Neural cell (in vitro differentiated cells): ENCODE data around the gene EVPL. TPM values are rescaled to one million over a fixed set of nuclear protein-coding genes. Genes with fewer than 3 reads are reported as not detected.

Experiments
- H2AFZ ChIP-seq: fragments of 200-600, 300-800 bp; sonication (generic), shearing (Covaris generic); 2 replicates; pipeline ENCODE4 v1.6.0; 2014; ENCODE audit warnings: low read depth, mild to moderate bottlenecking, antibody characterized with exemption, low read length, moderate library complexity
- H3F3A ChIP-seq: fragments of 200-600 bp; shearing (Covaris generic); 2 replicates; pipeline ENCODE4 v1.6.1; 2016; ENCODE audit warnings: mild to moderate bottlenecking, moderate library complexity, mixed read lengths, antibody characterized with exemption, low read length; ENCODE audit not compliant: insufficient read depth, poor library complexity, severe bottlenecking
- H3K27ac ChIP-seq: fragments of 200-600, 300-800 bp; sonication (generic), shearing (Covaris generic); 2 replicates; pipeline ENCODE4 v1.5.1; 2014; ENCODE audit warnings: mild to moderate bottlenecking, low read length, moderate library complexity
- H3K27me3 ChIP-seq: fragments of 300-800, 200-600 bp; sonication (generic), shearing (Covaris generic); 2 replicates; pipeline ENCODE4 v1.6.0; 2014; ENCODE audit warnings: mild to moderate bottlenecking, low read depth, low read length, moderate library complexity; ENCODE audit not compliant: insufficient read depth
- H3K36me3 ChIP-seq: fragments of 300-800, 200-600 bp; sonication (generic), shearing (Covaris generic); 2 replicates; pipeline ENCODE4 v1.5.1; 2014; ENCODE audit warnings: mild to moderate bottlenecking, antibody characterized with exemption, low read length, moderate library complexity; ENCODE audit not compliant: insufficient read depth
- H3K4me2 ChIP-seq: fragments of 300-800, 200-600 bp; sonication (generic), shearing (Covaris generic); 2 replicates; pipeline ENCODE4 v1.6.0; 2014; ENCODE audit warnings: mild to moderate bottlenecking, low read length
- H3K4me3 ChIP-seq: fragments of 300-800, 200-600 bp; sonication (generic), shearing (Covaris generic); 2 replicates; pipeline ENCODE4 v1.5.1; 2014; ENCODE audit warnings: mild to moderate bottlenecking, low read length, moderate library complexity
- H3K79me2 ChIP-seq: fragments of 200-600 bp; shearing (Covaris generic); replicated peaks from 2 replicates; pipeline ENCODE4 v1.6.0; 2014; ENCODE audit warnings: mild to moderate bottlenecking, low read length, moderate library complexity; ENCODE audit not compliant: insufficient read depth
- H3K9ac ChIP-seq: fragments of 300-800, 200-600 bp; sonication (generic), shearing (Covaris generic); 2 replicates; pipeline ENCODE4 v1.6.1; 2016; ENCODE audit warnings: mild to moderate bottlenecking, low read length, mixed read lengths
- H3K9me2 ChIP-seq: fragments of 200-600 bp; shearing (Covaris generic); 2 replicates; pipeline ENCODE4 v1.6.1; 2016; ENCODE audit warnings: mild to moderate bottlenecking, low read length, mixed read lengths; ENCODE audit not compliant: insufficient read depth
- H3K9me3 ChIP-seq: fragments of 200-600, 300-800 bp; sonication (generic), shearing (Covaris generic); 2 replicates; pipeline ENCODE4 v1.6.1; 2016; ENCODE audit warnings: mild to moderate bottlenecking, mixed run types, low read length, moderate library complexity, mixed read lengths
- H4K20me1 ChIP-seq: fragments of 200-600 bp; shearing (Covaris generic); 2 replicates; pipeline ENCODE4 v1.6.1; 2016; ENCODE audit warnings: mild to moderate bottlenecking, mixed run types; ENCODE audit not compliant: insufficient read depth
- CTCF ChIP-seq: fragments of 450-650 bp; IDR thresholded peaks from 2 replicates; pipeline ENCODE4 v1.5.1; 2014; ENCODE audit warnings: antibody characterized with exemption, mild to moderate bottlenecking, moderate library complexity; ENCODE audit not compliant: poor library complexity, severe bottlenecking
- EP300 ChIP-seq: fragments of 450-650 bp; conservative IDR thresholded peaks from 2 replicates; pipeline ENCODE4 v1.6.1; 2014; ENCODE audit warnings: antibody characterized with exemption, mild to moderate bottlenecking, moderate library complexity; ENCODE audit not compliant: poor library complexity, severe bottlenecking
- EZH2 ChIP-seq: fragments of 200-600, 300-800 bp; shearing (Covaris generic), sonication (generic); IDR thresholded peaks from 2 replicates; pipeline ENCODE4 v1.6.1; 2014; ENCODE audit warnings: antibody characterized with exemption, low read length, borderline replicate concordance, mild to moderate bottlenecking; ENCODE audit not compliant: insufficient read depth, poor library complexity, severe bottlenecking
- MXI1 ChIP-seq: fragments of 450-650 bp; conservative IDR thresholded peaks from 2 replicates; pipeline ENCODE4 v1.6.1; 2014; ENCODE audit warnings: antibody characterized with exemption, mild to moderate bottlenecking; ENCODE audit not compliant: poor library complexity, severe bottlenecking
- POLR2AphosphoS5 ChIP-seq: IDR thresholded peaks from 2 replicates; pipeline ENCODE4 v1.6.1; 2012
- RAD21 ChIP-seq: fragments of 450-650 bp; conservative IDR thresholded peaks from 2 replicates; pipeline ENCODE4 v1.6.1; 2014; ENCODE audit warnings: antibody characterized with exemption, mild to moderate bottlenecking, moderate library complexity
- REST ChIP-seq: IDR thresholded peaks from 2 replicates; pipeline ENCODE4 v1.6.1; 2012; ENCODE audit warnings: borderline replicate concordance
- SMC3 ChIP-seq: fragments of 450-650 bp; conservative IDR thresholded peaks from 2 replicates; pipeline ENCODE4 v1.6.1; 2014; ENCODE audit warnings: antibody characterized with exemption, mild to moderate bottlenecking, moderate library complexity; ENCODE audit not compliant: poor library complexity
- TAF1 ChIP-seq: IDR thresholded peaks from 2 replicates; pipeline ENCODE4 v1.6.1; 2012; ENCODE audit warnings: low read depth
- polyA plus RNA-seq: library from polyadenylated mRNA; depleted of rRNA; stranded (reverse); fragments of >200 nt; gene quantifications from 2 replicates; pipeline ENCODE4 v1.2.3, GENCODE V29; 2014

The EVPL gene
- polyA plus RNA-seq, 1 donor from 2014 or later = not detected

- no peaks in the 10 kb centered on the region for H3K36me3 ChIP-seq
- H3K9ac ChIP-seq = no peak overlapping the region
- H3F3A ChIP-seq = no peaks in the 10 kb centered on the region
- H2AFZ ChIP-seq = no peak overlapping the region
- H3K9me3 ChIP-seq = no peaks in the 10 kb centered on the region
- no peaks in the 10 kb centered on the region for H3K27me3 ChIP-seq
- no peak overlapping the region for H3K27ac ChIP-seq
- no peaks in the 10 kb centered on the region for H3K79me2 ChIP-seq
- no peaks in the 10 kb centered on the region for H4K20me1 ChIP-seq
- no peak overlapping the region for H3K4me2 ChIP-seq
- H3K9me2 ChIP-seq = no peaks in the 10 kb centered on the region
- no peak for TF ChIP-seq MXI1
- TF ChIP-seq POLR2AphosphoS5 = no peak
- TF ChIP-seq SMC3 = no peak
- no peak for TF ChIP-seq TAF1
- TF ChIP-seq EP300 = no peak
- no peak for TF ChIP-seq CTCF
- no peak for TF ChIP-seq RAD21
- no peak for TF ChIP-seq EZH2
- no peak for TF ChIP-seq REST
- H3K4me3 ChIP-seq = no peak overlapping the region
Observed at GRCh38 chr17:75965468-75965867, 61.6 kb downstream of the EVPL start.

- Histone ChIP-seq H3F3A (no peaks in the 10 kb centered on the region), H3K9me2 (no peaks in the 10 kb centered on the region), H3K9me3 (no peaks in the 10 kb centered on the region), H3K4me2 (no peak overlapping the region), H4K20me1 (no peaks in the 10 kb centered on the region), H3K27me3 (no peaks in the 10 kb centered on the region), H3K4me3 (no peak overlapping the region), H3K36me3 (no peaks in the 10 kb centered on the region), H3K79me2 (no peaks in the 10 kb centered on the region), H3K27ac (no peak overlapping the region), H3K9ac (no peak overlapping the region), H2AFZ (no peak overlapping the region)
- TF ChIP-seq TAF1 (no peak), EP300 (no peak), REST (no peak), CTCF (no peak), EZH2 (no peak), POLR2AphosphoS5 (no peak), SMC3 (no peak), MXI1 (no peak), RAD21 (no peak)
Observed at GRCh38 chr17:75959839-75960511, 67.1 kb downstream of the EVPL start.
